Ramos (cell line): ENCODE results near the gene FAM53B.

ENCODE experiments used
- in situ Hi-C: fragments of 300-500 bp; cut with MboI; formaldehyde crosslinking; loops from one replicate; pipeline ENCODE4 v1.14.3; 2022; ENCODE audit warnings: low sequenced_read_pairs; ENCODE audit not compliant: unreplicated experiment

The FAM53B gene

GRCh38 chr10:124653811-124654651 lies 90.1 kb downstream of the FAM53B start:
- in situ Hi-C loops = no loop called here

GRCh38 chr10:124653311-124653710 lies 90.9 kb downstream of the FAM53B start:
- in situ Hi-C loops = no loop called here

DNA sequence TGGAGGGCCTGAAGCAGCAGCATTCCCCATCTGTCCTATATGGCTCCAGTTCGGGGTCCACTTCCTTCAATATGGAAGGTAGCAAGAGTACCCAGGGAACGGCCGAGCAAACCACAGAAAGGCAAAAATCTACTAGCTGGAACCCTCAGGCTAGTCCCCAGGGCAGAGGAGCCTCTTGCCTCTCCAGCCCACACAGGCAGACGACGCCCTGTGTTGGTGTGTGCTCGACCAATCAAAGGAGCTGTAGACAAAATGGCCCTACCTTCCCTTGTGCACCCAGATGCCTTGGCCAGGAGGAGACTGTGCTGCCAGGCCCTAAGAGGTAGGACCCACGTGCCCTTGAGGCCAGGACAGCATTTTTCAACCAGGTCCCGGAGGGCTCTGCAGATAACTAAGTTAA lies 91.5 kb downstream of the FAM53B start:
- in situ Hi-C loops = no loop called here

DNA sequence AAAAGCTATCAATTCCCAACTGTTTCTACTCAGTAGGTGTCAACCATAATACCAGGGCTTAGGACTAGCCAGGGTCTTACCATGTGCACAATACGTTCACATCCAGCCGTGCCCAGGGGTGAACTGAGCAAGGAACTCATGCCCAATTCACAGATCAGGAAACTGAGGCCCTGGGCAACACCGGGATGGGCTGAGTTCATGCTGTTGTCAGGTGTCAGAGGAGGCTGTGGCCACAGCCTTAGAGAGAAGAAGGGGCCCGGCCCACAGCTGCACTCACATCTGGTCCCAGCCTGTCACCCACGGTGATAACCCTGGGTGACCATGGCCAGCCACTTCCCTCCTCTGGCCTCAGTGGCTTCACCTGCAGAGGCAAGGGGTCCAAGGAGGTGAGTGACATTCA lies 92.0 kb downstream of the FAM53B start:
- in situ Hi-C loops = no loop called here

DNA sequence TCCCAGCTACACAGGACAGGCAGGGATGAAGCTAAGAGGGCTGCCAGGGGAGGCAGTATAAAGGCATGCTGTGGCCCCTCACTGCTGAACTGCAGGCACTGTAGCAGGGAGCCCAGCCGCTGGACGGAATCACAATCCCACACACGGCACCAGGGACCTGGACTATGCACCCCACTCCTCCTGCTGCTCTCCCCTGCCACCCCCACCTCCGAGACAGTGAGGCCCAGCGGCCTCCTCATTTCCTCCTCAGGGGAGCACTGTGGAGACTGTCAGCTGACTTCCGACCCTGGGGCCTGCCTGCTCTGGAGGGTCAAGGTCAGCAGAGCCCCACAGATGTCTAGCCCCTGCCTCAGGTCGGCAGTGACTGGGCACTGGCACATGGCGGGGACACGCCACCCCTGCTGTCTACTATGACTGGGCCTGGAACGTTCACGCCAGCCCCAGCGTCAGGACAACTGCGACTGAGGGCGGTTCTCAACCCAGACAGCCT lies 92.7 kb downstream of the FAM53B start:
- in situ Hi-C loops = no loop called here

- in situ Hi-C loops = no loop called here
Measured at GRCh38 chr10:124650820-124651401, 93.3 kb downstream of the FAM53B start.

DNA sequence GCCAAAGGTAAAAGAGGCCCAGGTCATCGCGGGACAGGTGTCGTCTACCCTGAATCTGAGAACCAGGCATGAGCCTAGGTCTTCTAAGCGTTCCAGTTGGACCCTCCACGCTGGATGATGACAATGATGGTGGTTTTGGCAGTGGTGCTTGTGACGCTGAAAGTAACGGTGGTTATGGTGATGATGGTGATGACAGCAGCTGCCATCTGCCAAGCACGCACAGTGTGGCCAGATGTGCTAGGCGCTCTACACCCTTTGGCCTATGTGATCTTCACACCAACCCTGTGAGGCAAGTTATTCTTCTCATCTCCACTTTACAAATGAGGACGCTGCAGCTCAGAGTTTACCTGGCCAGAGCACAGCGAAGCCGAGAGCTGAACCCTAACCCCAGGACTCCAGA lies 93.9 kb downstream of the FAM53B start:
- in situ Hi-C loops = no loop called here

GRCh38 chr10:124649214-124649613 lies 95.0 kb downstream of the FAM53B start:
- in situ Hi-C loops = no loop called here

- in situ Hi-C loops = no loop called here
Measured at GRCh38 chr10:124648738-124649137, 95.4 kb downstream of the FAM53B start.

GRCh38 chr10:124648131-124648475 lies 96.1 kb downstream of the FAM53B start:
- in situ Hi-C loops = no loop called here

GRCh38 chr10:124647421-124648130 lies 96.6 kb downstream of the FAM53B start:
- in situ Hi-C loops = no loop called here

DNA sequence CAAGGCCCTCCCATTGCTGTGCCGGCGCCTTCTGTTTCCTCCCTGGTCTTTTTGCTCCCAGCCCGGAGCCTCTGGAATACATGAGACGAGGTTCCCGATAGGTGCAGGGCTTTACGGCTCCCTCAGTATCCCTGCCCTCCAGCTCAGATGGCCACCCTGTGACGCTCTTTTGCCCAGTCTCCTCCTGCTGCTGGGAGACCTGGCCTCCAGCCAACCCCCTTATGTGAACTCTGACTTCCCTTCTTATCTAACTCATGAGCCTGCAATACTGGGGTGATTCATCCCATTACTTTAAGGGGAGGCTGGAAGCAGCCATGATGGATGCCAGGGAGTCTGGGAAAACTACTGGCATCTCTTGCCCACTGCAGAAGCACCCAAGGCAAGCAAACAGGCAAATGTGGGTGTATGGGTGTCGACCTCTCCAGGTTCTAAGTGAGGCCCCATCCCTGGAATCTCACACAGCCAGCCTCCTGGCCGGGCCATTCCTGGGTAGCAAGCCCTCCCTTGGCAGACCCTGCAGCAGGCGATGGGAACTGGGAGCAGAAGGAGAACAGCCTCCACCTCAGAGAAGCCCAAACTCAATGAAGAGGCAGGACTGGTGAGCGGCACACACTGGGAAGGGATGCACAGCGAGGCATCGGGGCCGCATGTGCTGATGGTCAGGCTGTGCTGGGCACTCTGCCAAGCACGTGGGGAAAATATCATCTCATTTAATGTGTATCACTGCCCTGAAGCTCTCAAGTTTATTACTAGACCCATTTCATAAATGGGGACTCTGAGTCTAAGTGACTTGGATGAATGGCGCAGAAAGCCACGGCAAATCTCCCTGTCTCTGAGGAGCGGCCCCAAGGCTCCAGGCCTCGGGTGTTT lies 97.5 kb downstream of the FAM53B start:
- in situ Hi-C loops = no loop called here

- in situ Hi-C loops = no loop called here
Measured at GRCh38 chr10:124645467-124646095, 98.6 kb downstream of the FAM53B start.

DNA sequence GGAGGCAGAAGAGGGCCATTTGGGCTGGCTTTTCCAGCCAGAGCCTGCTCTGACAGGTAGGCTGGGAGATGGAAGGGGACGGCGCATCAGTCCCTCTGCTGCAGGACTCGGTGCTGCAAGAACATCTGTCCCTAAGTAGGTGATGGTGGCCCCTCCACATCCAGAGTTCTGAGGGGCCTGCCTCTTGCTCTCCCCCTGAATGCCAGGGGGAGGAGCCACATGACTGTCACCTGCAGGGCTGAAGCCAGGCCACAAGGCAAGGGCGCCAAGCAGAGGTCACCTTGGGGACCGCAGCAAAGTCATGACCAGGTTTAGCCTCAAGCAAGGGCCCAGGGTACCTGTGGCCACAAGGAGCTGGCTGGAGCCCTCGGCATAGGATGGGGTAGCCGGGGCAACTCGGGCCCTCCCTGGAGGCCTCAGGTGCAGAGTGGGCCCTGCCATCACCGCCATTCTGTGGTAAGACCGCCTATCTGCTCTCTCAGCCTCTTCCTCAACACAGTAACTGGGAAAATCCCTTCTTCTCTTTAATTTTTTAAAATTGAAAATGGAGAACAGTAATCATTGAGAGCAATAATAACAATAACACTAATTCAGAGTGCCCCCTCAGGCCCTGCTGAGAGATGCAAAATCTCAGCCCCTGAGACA lies 99.3 kb downstream of the FAM53B start:
- in situ Hi-C loops = no loop called here

DNA sequence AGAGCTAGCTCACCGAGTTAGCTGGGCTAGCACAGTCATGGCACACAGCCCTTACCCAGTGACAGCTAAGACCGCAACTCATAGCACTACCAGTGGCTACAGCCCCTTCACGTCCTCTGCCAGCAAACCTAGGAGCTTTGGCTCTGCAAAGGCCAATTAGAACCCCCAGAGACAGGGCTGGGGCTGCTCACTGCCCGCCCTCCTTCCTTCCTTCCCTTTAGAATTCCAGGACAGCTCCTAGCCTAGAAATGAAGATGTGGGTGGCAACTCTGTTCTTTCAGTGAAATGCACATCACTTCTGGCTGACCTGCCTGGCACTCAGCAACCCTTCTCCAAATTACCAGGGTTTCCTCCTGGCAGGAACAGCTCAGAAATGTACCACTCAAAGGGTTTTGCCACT lies 99.9 kb downstream of the FAM53B start:
- in situ Hi-C loops = no loop called here

GRCh38 chr10:124643330-124644009 lies 100.7 kb downstream of the FAM53B start:
- in situ Hi-C loops = no loop called here

DNA sequence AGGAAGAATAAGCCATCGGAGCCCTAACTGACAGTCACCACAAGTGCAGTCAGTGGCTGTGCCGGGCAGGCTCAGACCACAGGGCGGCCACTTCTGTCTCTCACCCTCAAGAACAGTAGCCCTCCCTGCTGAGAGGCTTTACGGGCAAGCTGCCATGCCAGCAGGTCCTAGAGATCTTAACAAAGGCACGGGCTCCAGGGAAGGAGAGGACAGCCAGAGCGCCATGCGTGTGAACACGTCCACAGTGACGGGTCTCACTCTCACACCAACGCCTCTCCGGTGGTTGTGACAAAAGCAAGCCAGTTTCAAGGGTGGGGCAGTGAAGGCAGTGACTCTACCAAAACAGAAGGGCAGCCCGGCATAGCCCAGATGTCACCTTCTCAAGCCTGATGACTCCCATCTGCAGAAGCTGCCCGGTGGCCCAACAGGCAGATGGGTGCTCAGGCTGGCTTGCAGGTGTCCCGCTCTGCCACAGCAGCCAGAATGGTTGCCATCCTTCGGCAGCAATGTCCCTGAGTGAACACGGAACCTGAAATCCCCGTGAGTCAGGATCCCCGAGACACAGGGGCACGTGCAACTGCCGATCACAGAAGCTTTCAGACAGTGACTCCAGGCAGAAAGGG lies 102.0 kb downstream of the FAM53B start:
- in situ Hi-C loops = no loop called here

- in situ Hi-C loops = no loop called here
Measured at GRCh38 chr10:124641282-124642087, 102.7 kb downstream of the FAM53B start.
